HepG2 (cell line): Measurements from ENCODE around the gene ZPR1. TPM values are rescaled to one million over a fixed set of nuclear protein-coding genes. Genes with fewer than 3 reads are reported as not detected.

Source experiments
- ATF4 ChIP-seq, 2 experiments: fragments of 450-650 bp in 1 of 2; sonication (generic) in 1 of 2; formaldehyde crosslinking; IDR thresholded peaks; 2 replicates each; pipeline versions ENCODE4 v1.5.0 to v1.8.0; 2020 to 2022; ENCODE audit warnings: mild to moderate bottlenecking in 1 of 2, missing genetic modification reagents in 1 of 2
- FOXA3 ChIP-seq: IDR thresholded peaks from 2 replicates; pipeline ENCODE4 v1.6.1; 2016; ENCODE audit warnings: missing genetic modification reagents, missing compliant biosample characterization
- KAT8 ChIP-seq: IDR thresholded peaks from 2 replicates; pipeline ENCODE4 v1.6.1; 2016; ENCODE audit warnings: missing genetic modification reagents, missing compliant biosample characterization
- KLF12 ChIP-seq: sonication (generic); formaldehyde crosslinking; IDR thresholded peaks from 2 replicates; pipeline ENCODE4 v1.4.0; 2020; ENCODE audit warnings: missing genetic modification reagents, borderline replicate concordance
- MBD4 ChIP-seq: IDR thresholded peaks from 2 replicates; pipeline ENCODE4 v1.6.1; 2012; ENCODE audit warnings: low read length, inconsistent platforms, borderline replicate concordance
- NFE2 ChIP-seq: sonication (generic); formaldehyde crosslinking; IDR thresholded peaks from 2 replicates; pipeline ENCODE4 v1.4.0; 2020; ENCODE audit warnings: missing genetic modification reagents
- PPARG ChIP-seq: conservative IDR thresholded peaks from 2 replicates; pipeline ENCODE4 v1.6.1; 2016; ENCODE audit warnings: missing biosample characterization, missing genetic modification reagents
- RAD51 ChIP-seq: fragments of 450-650 bp; IDR thresholded peaks from 2 replicates; pipeline ENCODE4 v1.6.1; 2016; ENCODE audit warnings: borderline replicate concordance
- RFXANK ChIP-seq: IDR thresholded peaks from 2 replicates; pipeline ENCODE4 v1.6.1; 2016
- TEAD2 ChIP-seq: sonication (generic); formaldehyde crosslinking; IDR thresholded peaks from 2 replicates; pipeline ENCODE4 v1.9.0; 2021; ENCODE audit warnings: missing genetic modification reagents
- YEATS2 ChIP-seq: sonication (generic); formaldehyde crosslinking; IDR thresholded peaks from 2 replicates; pipeline ENCODE4 v1.4.0; 2020; ENCODE audit warnings: missing genetic modification reagents, borderline replicate concordance
- ZBTB4 ChIP-seq: sonication (generic); formaldehyde crosslinking; IDR thresholded peaks from 2 replicates; pipeline ENCODE4 v1.4.0; 2020; ENCODE audit warnings: missing genetic modification reagents, mild to moderate bottlenecking, borderline replicate concordance
- ZNF260 ChIP-seq: sonication (generic); formaldehyde crosslinking; IDR thresholded peaks from 2 replicates; pipeline ENCODE4 v1.4.0; 2020; ENCODE audit warnings: missing genetic modification reagents, low read depth, mild to moderate bottlenecking, borderline replicate concordance
- ZNF317 ChIP-seq: sonication (generic); formaldehyde crosslinking; IDR thresholded peaks from 2 replicates; pipeline ENCODE4 v1.5.0; 2020; ENCODE audit warnings: mild to moderate bottlenecking, missing genetic modification reagents
- ZNF703 ChIP-seq: sonication (generic); formaldehyde crosslinking; IDR thresholded peaks from 2 replicates; pipeline ENCODE4 v1.5.1; 2020; ENCODE audit warnings: missing genetic modification reagents, mild to moderate bottlenecking, moderate library complexity, borderline replicate concordance
- ZSCAN29 ChIP-seq: sonication (generic); formaldehyde crosslinking; conservative IDR thresholded peaks from 2 replicates; pipeline ENCODE4 v1.4.0; 2020; ENCODE audit warnings: mild to moderate bottlenecking, missing genetic modification reagents
- polyA plus RNA-seq, 8 experiments: library from polyadenylated mRNA; depleted of rRNA in 3 of 8; stranded (reverse) in 7 of 8; unstranded in 1 of 8; fragments of >200 nt; fragmentation: Illumina TruSeq in 4 of 8; extraction: Trizol in 4 of 8; gene quantifications; 2 replicates each; pipeline versions ENCODE4 v1.2.1 to v1.2.3, GENCODE V29; 2011 to 2016; ENCODE audit warnings: low read depth in 4 of 8, missing spikeins in 1 of 8, mixed read lengths in 1 of 8; ENCODE audit not compliant: insufficient read depth in 1 of 8
- total RNA-seq, 5 experiments: library from RNA; depleted of rRNA; stranded (reverse); fragments of >200 nt; fragmentation: Illumina TruSeq; extraction: Trizol; gene quantifications; 2 replicates each; pipeline ENCODE4 v1.2.3, GENCODE V29; 2016; ENCODE audit warnings: low read depth in 1 of 5

ZPR1 gene
- total and polyA plus RNA-seq, 2 of the 13 experiments (the other 11 are each of a cell fraction or from before 2014, with no cell fraction given): 40.0 to 79.3 TPM

- TF ChIP-seq KAT8: peak; percentile 94
- TF ChIP-seq RAD51: no peak
- TF ChIP-seq ZNF260: no peak
- TF ChIP-seq TEAD2: peak; percentile 84; the same call in 1 of the 2 replicates
- TF ChIP-seq NFE2 (CRISPR knock-in tag): no peak
- peak; percentile 90; the same call in 1 of the 2 replicates for TF ChIP-seq YEATS2
- TF ChIP-seq KLF12: peak; percentile 94; the same call in 1 of the 2 replicates
- no peak for TF ChIP-seq RFXANK (CRISPR knock-in tag)
- no peak for TF ChIP-seq MBD4
- peak; percentile 70 for TF ChIP-seq FOXA3 (CRISPR knock-in tag)
- TF ChIP-seq PPARG: no peak
- no peak for TF ChIP-seq ATF4 (CRISPR knock-in tag; IDR thresholded peaks at IDR 0.05)
- TF ChIP-seq ZNF317 (CRISPR knock-in tag): peak; percentile 59; the same call in 1 of the 2 replicates
- TF ChIP-seq ZBTB4 (CRISPR knock-in tag): peak; percentile 91
- TF ChIP-seq ZNF703: peak; percentile 89; the same call in 1 of the 2 replicates
- TF ChIP-seq ZSCAN29 (CRISPR knock-in tag): peak; percentile 67; the same call in 1 of the 2 replicates
These were observed 15.2 kb downstream of the ZPR1 start, which contains the start of gene BUD13 (continued) for GRCh38 chr11:116772443-116773202.
